ENCODE data around the gene PDCD2L. TPM values are rescaled to one million over a fixed set of nuclear protein-coding genes. Genes with fewer than 3 reads are reported as not detected.

The PDCD2L gene
- total RNA-seq, 1 experiment from 2014 or later = 31.5 TPM

DNA sequence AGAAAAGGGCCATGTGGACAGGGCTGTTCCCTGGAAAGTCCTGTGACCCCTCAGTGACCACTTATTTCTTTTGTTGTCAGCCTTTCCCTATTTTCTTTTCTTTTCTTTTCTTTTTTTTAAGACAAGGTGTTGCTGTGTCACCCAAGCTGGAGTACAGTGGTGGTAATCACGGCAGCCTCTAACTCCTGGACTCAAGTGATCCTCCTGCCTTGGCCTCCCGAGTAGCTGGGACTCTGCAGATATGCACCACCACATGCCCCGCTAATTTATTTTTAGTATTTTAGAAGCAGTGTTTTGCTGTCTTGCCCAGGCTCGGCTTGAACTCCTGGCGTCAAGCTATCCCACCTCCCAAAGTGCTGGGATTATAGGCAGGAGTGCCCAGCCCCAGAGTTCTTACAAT is 40.3 kb upstream of the PDCD2L start:
- DNase-seq (no peak), ATAC-seq (no peak)
- no peaks in the 10 kb centered on the region for H3K9me3 ChIP-seq (ENCODE audit: low read length)
- no peaks in the 10 kb centered on the region for H3K27me3 ChIP-seq (ENCODE audit: low read length)
- H3K4me2 ChIP-seq (ENCODE audit: low read length) = no peak overlapping the region
- H3K27ac ChIP-seq (ENCODE audit: low read length) = no peak overlapping the region
- peaks cover 23% of the 10 kb centered on the region for H3K36me3 ChIP-seq (ENCODE audit: low read depth, low read length)
- H3K4me3 ChIP-seq (ENCODE audit: low read length) = no peak overlapping the region
- H3K4me1 ChIP-seq (ENCODE audit: insufficient read depth, low read length) = peaks cover 24% of the 10 kb centered on the region
- H3K9me2 ChIP-seq (replicated peaks; ENCODE audit: low read length) = no peaks in the 10 kb centered on the region
- peaks cover 39% of the 10 kb centered on the region for H3K79me2 ChIP-seq (ENCODE audit: low read length)
- H3K9ac ChIP-seq (ENCODE audit: low read length) = no peak overlapping the region
- ChIA-PET POLR2A (ENCODE audit: unreplicated experiment) (no interaction called here), CTCF (no interaction called here)
- no peak overlapping the region for H2AFZ ChIP-seq (ENCODE audit: low read length)
- H4K20me1 ChIP-seq (ENCODE audit: low read length) = peaks cover 21% of the 10 kb centered on the region; the same call in 1 of the 2 replicates
- intact Hi-C loops (cut with micrococcal nuclease) = no loop called here
- TF ChIP-seq, protein P1, sequence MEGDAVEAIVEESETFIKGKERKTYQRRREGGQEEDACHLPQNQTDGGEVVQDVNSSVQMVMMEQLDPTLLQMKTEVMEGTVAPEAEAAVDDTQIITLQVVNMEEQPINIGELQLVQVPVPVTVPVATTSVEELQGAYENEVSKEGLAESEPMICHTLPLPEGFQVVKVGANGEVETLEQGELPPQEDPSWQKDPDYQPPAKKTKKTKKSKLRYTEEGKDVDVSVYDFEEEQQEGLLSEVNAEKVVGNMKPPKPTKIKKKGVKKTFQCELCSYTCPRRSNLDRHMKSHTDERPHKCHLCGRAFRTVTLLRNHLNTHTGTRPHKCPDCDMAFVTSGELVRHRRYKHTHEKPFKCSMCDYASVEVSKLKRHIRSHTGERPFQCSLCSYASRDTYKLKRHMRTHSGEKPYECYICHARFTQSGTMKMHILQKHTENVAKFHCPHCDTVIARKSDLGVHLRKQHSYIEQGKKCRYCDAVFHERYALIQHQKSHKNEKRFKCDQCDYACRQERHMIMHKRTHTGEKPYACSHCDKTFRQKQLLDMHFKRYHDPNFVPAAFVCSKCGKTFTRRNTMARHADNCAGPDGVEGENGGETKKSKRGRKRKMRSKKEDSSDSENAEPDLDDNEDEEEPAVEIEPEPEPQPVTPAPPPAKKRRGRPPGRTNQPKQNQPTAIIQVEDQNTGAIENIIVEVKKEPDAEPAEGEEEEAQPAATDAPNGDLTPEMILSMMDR (conservative IDR thresholded peaks at IDR 0.05; ENCODE audit: low read depth, low read length) = no peak
- TF ChIP-seq EZH2phosphoT487 (IDR thresholded peaks at IDR 0.05; ENCODE audit: borderline replicate concordance, low read length) (no peak), EZH2 (IDR thresholded peaks at IDR 0.05; ENCODE audit: low read length, unreplicated experiment) (no peak)
- H3F3A ChIP-seq (ENCODE audit: low read length, unreplicated experiment) = no peaks in the 10 kb centered on the region
- BruUV-seq (replicated peaks) = no TSS peak

DNA sequence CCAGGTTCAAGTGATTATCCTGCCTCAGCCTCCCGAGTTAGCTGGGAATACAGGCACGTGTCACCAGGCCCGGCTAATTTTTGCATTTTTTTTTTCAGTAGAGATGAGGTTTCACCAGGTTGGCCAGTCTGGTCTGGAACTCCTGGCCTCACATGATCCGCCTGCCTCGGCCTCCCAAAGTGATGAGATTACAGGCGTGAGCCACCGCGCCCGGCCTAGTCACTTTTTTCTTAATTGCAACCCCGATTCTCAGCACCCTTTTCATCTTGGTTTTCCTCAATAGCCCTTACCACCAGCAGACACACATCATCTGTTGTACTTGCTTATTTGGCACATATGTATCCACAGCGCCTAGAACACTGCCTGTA is 39.8 kb upstream of the PDCD2L start:
- no TSS peak for BruUV-seq (replicated peaks)
- Histone ChIP-seq H4K20me1 (ENCODE audit: low read length) (peaks cover 21% of the 10 kb centered on the region; the same call in 1 of the 2 replicates), H3K9me2 (replicated peaks; ENCODE audit: low read length) (no peaks in the 10 kb centered on the region), H3F3A (ENCODE audit: low read length, unreplicated experiment) (no peaks in the 10 kb centered on the region), H3K27me3 (ENCODE audit: low read length) (no peaks in the 10 kb centered on the region), H3K79me2 (ENCODE audit: low read length) (peaks cover 42% of the 10 kb centered on the region), H2AFZ (ENCODE audit: low read length) (peak overlapping the region; percentile 81), H3K4me2 (ENCODE audit: low read length) (peak overlapping the region; percentile 96), H3K9ac (ENCODE audit: low read length) (no peak overlapping the region), H3K9me3 (ENCODE audit: low read length) (no peaks in the 10 kb centered on the region), H3K4me1 (ENCODE audit: insufficient read depth, low read length) (peaks cover 22% of the 10 kb centered on the region), H3K27ac (ENCODE audit: low read length) (no peak overlapping the region), H3K36me3 (ENCODE audit: low read depth, low read length) (peaks cover 23% of the 10 kb centered on the region), H3K4me3 (ENCODE audit: low read length) (peak overlapping the region; percentile 96)
- POLR2A ChIA-PET (ENCODE audit: unreplicated experiment) = no interaction called here
- intact Hi-C loops (cut with micrococcal nuclease) = no loop called here
- TF ChIP-seq EZH2 (IDR thresholded peaks at IDR 0.05; ENCODE audit: low read length, unreplicated experiment) = no peak
- TF ChIP-seq, protein P1 (conservative IDR thresholded peaks at IDR 0.05; ENCODE audit: low read depth, low read length) = no peak
- no peak for TF ChIP-seq EZH2phosphoT487 (IDR thresholded peaks at IDR 0.05; ENCODE audit: borderline replicate concordance, low read length)
- no peak for ATAC-seq
- DNase-seq = no peak
- CTCF ChIA-PET = no interaction called here

DNA sequence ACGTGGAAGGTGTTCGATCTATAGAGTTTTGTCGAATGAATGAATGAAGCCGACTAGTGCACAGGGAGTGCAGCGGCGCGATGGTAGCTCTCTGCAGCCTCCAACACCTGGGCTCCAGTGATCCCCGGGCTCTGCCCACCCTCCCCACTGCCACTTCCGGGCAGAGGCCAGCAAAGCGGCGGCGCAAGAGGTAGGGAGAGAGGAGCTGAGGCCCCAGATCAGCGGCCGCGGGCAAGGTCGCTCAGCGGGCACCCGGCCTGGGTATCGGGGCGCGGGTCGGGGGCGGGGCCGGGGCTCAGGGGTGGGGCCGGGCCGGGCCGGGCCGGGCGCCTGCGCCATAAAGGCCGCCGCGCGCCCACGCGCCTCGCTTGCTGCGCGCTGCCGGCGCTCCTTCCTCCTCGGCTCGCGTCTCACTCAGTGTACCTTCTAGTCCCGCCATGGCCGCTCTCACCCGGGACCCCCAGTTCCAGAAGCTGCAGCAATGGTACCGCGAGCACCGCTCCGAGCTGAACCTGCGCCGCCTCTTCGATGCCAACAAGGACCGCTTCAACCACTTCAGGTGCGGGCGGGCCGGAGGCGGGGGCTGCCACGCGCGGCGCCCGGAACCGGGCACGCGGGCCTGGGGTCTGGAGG is 39.3 kb upstream of the PDCD2L start, which contains the start of gene GPI:
TSS of gene GPI (plus strand) at position 367 of the 633 bp plus-strand sequence. CDS start at position 438, 71 bp downstream.
- peaks cover 17% of the 10 kb centered on the region for H3K4me1 ChIP-seq (ENCODE audit: insufficient read depth, low read length)
- peak; percentile 82 for ATAC-seq
- no peaks in the 10 kb centered on the region for H3K9me2 ChIP-seq (replicated peaks; ENCODE audit: low read length)
- intact Hi-C loops (cut with micrococcal nuclease) = no loop called here
- peak within 1 kb of the TSS; percentile 23; the same call in 1 of the 2 replicates for H3K27ac ChIP-seq (ENCODE audit: low read length)
- TF ChIP-seq, protein P1 (conservative IDR thresholded peaks at IDR 0.05; ENCODE audit: low read depth, low read length) = no peak
- no peak for TF ChIP-seq EZH2 (IDR thresholded peaks at IDR 0.05; ENCODE audit: low read length, unreplicated experiment)
- TF ChIP-seq EZH2phosphoT487 (IDR thresholded peaks at IDR 0.05; ENCODE audit: borderline replicate concordance, low read length) = no peak
- H3K79me2 ChIP-seq (ENCODE audit: low read length) = peaks cover 46% of the 10 kb centered on the region
- H2AFZ ChIP-seq (ENCODE audit: low read length) = peak within 1 kb of the TSS; percentile 87
- ChIA-PET CTCF (no interaction called here), POLR2A (ENCODE audit: unreplicated experiment) (no interaction called here)
- no peaks in the 10 kb centered on the region for H3F3A ChIP-seq (ENCODE audit: low read length, unreplicated experiment)
- no peaks in the 10 kb centered on the region for H3K9me3 ChIP-seq (ENCODE audit: low read length)
- BruUV-seq (replicated peaks) = no TSS peak
- H3K36me3 ChIP-seq (ENCODE audit: low read depth, low read length) = peaks cover 23% of the 10 kb centered on the region
- DNase-seq = peak; percentile 42
- peaks cover 21% of the 10 kb centered on the region; the same call in 1 of the 2 replicates for H4K20me1 ChIP-seq (ENCODE audit: low read length)
- peak within 1 kb of the TSS; percentile 96 for H3K4me2 ChIP-seq (ENCODE audit: low read length)
- H3K27me3 ChIP-seq (ENCODE audit: low read length) = no peaks in the 10 kb centered on the region
- peak within 1 kb of the TSS; percentile 86 for H3K9ac ChIP-seq (ENCODE audit: low read length)
- peak within 1 kb of the TSS; percentile 96 for H3K4me3 ChIP-seq (ENCODE audit: low read length)

All from PC-3 (cell line).